Activated naive CD8-positive, alpha-beta T cell treated with anti-CD3 and anti-CD28 coated beads, Interleukin-2, amount 50 U/mL, for 16 hours (primary cell): ENCODE results near the gene KLRB1.
"Not testable (repeated sequence)": the region's sequence is repeated elsewhere in the genome, so short reads cannot be mapped to it uniquely, and the experiment has no call there.

ENCODE experiments used
- DNase-seq: peaks from one replicate; pipeline ENCODE4 v3.0.0-alpha.2; 2020; ENCODE audit warnings: low read depth, low spot score

Gene KLRB1

DNA sequence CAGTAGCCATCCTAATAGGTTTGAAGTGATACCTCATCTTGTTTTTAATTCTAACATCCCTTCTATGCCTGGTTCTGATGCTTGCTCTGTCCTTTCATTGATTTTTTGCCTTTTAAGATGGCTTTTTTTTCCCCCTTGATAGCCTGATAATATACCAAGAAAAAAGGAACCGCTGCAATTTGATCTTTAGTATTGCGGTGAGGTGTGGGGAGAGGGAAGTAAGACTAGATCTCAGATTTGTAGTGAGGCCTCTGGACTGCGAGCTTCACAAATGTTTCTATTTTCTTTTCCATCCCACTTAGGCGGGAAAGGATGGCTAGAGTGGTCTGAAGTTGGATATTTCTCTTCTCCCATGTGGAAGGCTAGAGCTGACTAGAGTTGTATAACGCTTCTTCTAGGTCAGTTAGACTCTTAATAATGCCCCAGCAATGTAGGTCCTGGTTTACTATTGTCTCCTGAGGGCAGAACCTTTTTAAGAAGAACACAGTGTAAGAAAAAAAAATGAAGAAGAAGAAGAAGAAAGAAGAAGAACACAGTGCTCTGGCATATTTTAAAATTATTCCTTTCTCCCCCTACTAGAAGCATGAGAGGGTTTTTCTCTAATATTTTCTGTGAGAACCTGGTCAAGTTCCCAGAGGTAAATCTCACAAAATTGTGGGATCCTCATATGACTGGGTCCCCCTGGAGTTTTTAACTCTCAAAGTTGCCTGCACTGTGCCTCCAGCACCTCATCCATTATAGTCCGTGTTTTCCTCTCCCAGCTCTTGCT lies 11.9 kb upstream of the KLRB1 start:
- DNase-seq: no peak

DNA sequence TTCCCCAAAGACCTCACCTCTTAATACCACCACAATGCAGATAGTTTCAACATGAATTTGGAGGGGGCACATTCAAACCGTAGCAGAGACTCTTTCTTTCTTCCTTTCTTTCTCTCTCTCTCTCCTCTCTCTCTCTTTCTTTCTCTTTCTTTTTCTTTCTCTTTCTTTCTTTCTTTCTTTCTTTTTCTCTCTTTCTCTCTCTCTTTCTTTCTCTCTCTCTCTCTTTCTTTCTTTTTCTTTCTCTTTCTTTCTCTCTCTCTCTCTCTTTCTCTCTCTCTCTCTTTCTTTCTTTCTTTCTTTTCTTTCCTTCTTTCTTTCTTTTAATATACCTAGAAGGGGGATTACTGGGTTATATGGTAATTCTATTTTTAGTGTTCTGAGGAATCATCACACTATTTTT lies 11.2 kb upstream of the KLRB1 start:
- not testable (repeated sequence) for DNase-seq

DNA sequence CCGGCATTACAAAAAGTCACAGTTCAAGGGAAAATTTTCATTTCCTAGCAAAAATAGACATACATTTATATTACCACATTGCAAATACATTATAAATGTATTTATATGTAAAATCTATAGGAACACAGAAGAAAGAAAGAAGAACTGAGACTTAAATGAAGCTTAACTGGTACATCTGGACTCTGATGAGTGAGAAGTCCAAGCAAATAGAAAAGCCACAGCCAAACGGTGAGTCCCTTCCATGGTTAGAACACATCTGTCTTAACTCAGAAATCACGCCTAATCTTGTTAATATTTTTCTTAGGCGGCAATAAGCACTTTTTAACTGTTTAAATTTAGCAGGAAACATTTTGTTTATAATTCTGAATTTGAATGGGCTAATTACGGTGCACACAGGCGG lies 9.4 kb upstream of the KLRB1 start:
- no peak for DNase-seq

DNA sequence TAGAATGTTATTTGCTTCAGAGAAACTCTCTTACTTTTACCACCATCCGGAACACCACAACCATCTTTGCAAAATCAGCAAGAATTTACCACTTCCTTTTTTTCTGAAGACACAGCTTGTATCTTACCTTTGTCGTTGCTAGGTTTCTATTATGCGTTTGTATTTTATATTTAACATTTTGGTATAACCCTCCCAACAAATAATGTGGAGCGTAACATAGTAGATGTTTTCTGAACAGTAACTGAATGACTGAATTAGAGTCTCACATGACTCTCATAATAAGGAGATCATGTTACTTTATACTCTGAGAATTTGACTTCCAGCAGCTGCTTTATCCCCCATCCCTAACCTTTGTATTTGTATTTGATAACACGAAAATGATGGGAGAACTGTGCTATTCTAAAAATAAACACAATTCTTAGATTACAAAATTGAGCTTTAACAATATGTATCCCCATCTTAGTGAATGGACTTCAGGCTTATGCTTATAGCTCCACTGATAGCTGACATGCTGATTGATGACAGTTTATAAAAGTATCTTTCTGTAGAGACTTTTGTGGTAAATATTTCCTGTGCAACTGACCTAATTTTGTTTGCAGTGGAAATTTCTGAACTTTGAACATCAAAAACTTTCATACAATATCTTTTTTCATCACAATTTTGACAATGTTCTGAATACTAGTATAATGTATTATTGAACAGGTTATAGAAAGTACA lies 7.9 kb upstream of the KLRB1 start:
- DNase-seq: no peak

DNA sequence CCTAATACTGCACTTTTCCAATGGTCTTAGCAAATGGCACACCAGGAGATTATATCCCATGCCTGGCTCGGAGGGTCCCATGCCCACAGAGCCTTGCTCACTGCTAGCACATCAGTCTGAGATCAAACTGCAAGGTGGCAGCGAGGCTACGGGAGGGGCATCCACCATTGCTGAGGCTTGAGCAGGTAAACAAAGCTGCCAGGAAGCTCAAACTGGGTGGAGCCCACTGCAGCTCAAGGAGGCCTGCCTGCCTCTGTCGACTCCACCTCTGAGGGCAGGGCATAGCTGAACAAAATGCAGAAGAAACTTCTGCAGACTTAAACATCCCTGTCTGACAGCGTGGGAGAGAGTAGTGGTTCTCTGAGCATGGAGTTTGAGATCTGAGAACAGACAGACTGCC lies 2.9 kb upstream of the KLRB1 start:
- not testable (repeated sequence) for DNase-seq

DNA sequence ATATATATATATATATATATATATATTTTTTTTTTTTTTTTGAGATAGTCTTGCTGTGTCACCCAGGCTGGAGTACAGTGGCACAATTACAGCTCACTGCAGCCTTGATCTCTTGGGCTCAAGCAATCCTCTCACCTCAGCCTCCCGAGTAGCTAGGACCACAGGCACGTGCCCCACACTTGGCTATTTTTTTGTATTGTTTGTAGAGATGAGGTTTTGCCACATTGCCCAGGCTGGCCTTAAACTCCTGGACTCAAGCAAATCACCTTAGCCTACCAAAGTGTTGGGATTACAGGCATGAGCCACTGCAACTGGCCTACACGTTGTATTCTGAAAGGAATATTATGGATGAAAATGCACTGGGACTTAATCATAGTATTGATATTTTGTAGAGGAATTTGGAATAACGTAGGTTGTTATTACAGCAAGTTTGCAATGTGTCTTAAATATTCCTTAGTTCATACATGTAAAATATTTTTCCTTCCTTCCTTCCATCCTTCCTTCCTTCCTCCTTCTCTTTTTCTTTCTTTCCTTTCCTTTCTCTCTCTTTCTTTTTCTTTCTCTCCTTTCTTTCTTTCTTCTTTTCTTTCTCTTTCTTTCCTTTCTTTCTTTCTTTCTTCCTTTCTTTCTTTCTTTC lies 862 bp downstream of the KLRB1 start:
- no peak for DNase-seq

DNA sequence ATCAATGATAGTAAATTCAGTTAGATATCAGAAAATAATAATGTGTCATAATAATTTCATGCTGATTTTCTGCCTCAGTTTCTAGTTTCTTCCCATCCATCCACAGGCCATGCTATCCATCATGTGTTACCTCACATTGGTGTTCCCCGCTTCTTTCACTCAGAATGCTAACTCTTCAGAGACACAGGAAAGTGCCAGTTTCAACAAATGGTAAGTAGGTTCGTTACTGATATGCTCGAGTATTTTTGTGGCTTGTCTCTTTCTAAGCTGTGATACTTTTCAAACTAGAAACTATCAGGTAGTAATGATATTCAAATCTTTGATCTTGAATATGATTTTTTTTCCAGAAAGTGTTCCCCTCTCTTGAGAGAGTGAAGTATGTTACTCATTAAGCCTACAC lies 1.5 kb downstream of the KLRB1 start:
- DNase-seq: no peak

DNA sequence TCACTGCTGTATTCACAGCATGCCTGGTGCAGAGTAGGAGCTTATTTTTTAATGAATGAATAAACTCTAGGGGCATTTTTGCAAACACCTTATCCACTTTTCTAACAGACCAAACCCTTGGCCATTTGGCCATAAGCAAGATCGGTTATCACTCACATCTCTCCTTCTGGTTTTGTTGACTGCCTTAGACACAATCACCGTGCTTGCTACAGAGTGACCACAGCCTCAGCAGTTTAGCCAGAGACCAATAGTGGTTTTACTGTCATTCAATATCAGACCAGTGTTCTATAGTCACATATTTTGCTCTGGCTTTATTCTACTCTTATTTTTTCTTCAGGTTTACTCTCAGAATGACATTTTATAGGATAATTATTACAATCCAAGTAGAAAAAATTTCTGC lies 2.2 kb downstream of the KLRB1 start:
- no peak for DNase-seq

DNA sequence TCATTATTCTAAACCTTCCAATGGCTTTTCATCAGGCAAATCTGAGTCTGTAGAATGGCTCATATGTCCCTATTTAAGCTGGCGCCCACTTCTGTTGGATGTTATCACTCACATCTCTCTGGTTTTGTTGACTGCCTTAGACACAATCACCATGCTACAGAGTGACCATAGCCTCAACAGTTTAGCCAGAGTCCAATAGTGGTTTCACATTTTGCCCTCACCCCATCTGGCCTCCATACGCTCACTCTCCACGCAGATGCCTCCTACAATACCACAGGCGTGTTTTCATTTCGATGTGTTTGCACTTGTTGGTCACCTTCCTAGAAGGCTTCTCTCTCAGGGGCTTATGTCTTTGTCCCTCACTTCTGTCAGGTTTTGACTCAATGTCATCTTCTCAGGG lies 3.4 kb downstream of the KLRB1 start:
- no peak for DNase-seq

DNA sequence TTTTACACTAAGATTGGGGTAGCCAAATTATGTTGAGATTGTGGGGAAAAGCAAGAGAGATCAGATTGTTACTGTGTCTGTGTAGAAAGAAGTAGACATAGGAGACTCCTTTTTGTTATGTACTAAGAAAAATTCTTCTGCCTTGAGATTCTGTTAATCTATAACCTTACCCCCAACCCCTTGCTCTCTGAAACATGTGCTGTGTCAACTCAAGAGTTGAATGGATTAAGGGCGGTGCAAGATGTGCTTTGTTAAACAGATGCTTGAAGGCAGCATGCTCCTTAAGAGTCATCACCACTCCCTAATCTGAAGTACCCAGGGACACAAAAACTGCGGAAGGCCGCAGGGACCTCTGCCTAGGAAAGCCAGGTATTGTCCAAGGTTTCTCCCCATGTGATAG lies 7.3 kb downstream of the KLRB1 start:
- DNase-seq: not testable (repeated sequence)

DNA sequence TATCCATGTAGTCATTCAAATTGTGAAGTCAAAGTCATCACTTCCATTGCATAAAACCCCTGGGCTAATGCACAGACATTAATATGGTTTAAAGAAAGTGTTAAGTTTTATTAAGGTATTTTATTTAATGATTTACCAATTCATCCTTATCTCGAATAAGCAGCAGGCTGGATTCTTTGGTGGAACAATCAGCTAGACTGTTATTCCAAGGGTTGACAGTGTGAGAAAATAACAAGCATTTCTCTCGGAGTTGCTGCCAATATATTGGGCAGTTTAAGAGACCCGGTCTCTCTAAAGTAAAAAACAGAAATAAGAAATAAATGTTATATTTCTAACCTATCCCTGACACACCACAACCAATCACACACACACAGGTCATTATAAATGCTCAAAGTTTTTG lies 9.4 kb downstream of the KLRB1 start:
- DNase-seq: no peak

DNA sequence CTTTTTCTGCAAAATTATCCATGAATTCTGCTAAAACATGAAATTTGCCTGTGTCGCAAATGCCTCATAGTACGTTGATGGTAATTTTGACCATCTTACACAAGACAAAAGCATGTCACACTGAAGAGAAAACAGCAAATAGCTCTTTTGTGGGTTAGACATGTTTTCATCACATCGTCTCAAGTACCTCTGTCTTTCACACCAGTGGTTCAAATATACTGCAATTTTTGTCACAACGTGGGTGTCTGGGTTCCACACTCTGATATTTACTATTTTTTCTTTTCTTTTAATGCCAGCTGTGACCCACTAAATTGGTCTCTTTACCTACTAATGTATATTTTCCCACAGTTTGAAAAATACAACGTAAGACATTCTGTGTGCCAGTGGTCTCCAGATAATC lies 10.4 kb downstream of the KLRB1 start:
- DNase-seq: no peak

DNA sequence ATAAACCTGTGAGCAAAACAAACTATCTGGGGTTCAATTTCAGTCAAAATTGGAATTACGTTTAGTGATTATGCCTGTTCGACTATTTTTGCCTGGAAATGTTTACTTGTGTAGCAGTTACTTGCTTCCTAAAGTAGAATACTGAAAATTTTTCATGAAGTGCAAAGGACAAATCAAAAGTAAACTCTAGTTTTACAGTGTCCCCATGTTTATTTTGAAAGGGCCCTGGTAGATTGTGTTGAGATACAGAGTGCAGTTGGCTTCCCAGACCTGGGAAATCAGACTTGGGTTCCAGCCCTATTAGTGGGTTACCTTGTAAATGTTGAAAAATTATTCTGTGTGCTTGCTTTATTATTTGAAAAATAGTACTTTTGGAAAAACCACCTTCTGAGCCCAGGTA lies 17.3 kb downstream of the KLRB1 start:
- DNase-seq: no peak

DNA sequence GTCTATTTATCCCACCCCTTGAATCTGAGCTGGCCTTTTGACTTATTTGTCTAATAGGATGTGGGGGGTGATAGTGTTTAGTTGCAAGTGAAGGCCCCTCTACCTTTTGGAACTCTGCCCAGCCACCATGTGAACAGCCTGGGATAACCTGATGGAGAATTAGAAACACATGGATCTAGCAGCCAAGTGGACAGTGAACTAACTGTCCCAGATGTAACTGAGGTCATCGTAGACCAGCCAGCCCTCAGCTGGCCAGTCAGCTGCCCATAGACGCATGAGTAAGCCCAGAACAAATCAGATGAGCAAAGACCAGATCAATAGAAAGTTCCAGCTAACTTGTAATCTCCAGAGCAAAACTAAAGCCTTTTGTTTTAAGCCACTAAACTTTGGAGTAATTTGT lies 19.0 kb downstream of the KLRB1 start:
- DNase-seq: no peak

DNA sequence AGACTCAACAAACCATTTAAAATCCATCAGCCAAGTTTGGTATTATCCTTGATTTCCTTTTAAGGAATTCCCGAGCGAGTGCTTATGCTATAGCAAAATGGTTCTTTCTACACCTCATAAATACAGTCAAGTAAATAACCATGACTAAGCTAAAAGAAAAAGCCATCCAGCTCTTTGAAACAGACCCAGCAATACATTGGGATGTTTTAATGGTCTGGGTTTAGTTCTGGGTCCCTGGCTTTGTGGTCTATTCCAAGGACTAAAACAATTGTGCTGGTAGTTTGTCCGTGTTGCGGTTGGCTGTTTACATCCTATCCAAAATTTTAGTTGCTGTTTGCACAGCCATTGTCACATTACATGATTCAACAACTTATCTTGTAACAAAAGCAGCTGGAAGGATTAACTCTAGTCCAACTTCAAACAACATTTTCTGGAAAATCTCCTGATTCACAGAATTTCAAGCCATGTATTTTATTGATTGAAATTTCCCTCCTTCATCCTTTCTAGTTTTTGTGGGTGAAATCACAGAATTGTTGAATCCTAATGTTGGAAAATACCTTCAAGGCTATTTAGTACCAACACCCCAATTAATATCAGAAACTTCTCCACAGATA lies 19.6 kb downstream of the KLRB1 start:
- DNase-seq: no peak

DNA sequence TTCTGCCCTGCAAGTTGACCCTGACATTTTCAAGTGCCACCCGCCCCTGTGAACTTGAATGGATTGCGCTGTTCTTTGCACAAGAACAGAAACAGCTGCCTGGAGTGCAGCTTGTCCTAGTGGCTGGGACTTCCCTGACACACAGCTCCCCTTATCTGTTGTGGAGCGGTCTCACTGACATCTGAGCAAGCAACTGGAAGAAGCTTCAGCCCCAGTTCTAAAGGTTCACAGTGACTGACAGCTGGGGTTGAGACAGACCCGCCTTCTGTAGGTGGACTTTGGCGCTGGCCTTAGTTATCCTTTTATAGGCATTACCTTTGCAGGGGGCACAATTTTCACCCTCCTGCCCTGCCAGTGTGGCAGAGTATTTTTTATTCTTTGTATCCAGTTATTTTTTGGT lies 30.0 kb downstream of the KLRB1 start:
- DNase-seq: not testable (repeated sequence)

DNA sequence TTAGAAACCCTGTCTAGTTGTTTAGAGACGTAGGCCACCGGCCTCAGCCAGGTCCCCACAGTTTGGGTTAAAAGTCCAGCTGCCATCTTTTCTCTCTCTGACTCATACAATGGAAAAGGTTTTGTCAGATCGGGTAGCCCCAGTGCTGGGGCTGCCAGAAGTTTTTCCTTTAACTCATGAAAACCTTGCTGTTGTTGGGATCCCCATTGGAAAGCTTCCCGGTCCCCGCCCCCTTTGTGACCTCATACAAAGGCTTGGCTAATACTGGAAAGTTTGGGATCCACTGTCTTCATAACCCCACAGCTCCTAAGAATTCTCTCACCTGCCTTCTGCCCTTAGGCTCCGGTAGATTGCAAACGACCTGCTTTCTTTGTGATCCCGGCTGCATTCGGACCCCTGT lies 40.6 kb downstream of the KLRB1 start:
- DNase-seq: not testable (repeated sequence)

DNA sequence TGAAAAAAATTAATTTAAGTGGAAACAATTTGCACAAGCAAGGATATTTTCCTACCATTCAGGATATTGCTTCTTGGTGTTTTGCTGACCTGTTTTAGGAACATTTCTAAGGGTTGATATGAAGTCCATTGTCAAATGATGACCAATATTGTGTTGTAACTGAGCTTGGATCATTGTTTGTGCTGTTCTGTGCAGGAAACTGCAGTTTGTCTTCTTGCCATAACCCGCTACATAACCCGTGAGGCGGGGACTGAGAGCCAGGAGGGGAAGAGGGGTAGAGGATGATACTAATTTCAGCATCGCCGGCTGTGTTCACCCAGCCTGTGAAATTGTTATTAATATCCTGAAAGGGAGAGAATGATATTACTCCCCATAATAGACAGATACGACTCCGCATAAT lies 41.6 kb downstream of the KLRB1 start:
- not testable (repeated sequence) for DNase-seq

DNA sequence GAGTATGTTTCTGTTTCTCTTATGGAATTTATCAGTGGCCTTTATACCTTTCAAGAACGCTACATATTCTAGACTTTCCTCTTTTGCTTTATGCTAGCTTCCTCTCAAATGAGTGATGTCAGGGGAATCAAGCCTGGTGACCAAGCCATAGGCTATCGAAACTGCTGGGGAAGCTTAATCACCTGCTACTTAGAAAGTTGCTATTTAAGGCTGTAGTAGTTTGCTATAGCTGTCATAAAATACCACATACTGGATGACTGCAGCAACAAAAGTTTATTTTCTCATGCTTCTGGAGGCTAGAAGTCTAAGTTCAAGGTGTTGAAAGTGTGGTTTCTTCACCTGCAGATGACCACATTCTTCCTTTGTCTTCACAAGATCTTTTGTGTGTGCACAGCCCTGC lies 43.3 kb downstream of the KLRB1 start:
- not testable (repeated sequence) for DNase-seq

DNA sequence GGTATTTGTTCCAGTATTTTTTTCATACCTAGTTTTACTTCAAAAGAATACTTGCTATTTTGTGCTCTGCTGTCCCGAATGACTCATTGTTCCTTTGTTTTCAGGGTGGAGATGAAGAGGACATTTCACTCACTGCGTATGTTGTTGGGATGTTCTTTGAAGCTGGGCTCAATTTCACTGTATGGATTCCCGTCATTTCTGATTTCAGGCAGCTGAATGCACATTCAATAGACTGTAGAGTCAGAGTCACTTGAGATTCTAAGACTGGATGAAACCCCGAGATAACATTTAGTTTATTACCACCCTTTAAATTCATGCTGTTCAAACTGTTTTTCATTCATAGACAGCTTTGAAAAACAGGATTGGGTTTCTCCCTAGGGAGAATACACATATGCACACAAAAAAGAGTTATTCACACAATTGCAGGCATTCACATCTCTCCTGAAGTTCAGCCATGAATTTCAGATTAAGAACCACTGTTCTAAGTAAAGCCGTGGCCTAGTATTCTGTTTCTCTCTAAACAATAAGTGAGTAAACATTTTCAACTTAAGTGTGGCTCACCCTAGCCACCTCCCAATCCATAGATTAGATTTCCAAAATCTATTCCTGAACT lies 44.8 kb downstream of the KLRB1 start:
- not testable (repeated sequence) for DNase-seq

DNA sequence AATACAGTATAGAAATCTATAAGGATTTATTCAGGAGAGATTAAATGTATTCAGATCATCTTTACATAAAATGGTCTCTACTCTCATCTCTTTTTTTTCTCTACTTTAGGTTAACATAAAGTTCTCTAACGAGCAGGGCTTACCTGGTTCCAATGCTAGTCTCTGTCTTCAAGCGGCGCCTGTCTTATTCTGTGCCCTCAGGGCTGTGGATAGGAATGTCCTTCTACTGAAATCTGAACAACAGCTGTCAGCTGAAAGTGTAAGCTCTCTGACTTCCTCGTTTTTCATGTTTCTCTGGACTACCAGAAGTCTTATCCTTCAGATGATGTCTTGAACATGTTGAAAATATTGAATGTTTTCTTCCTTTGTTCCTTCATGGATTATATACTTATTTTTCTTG lies 62.2 kb downstream of the KLRB1 start:
- not testable (repeated sequence) for DNase-seq
